ENCODE data around the gene DLGAP1. TPM values are rescaled to one million over a fixed set of nuclear protein-coding genes. Genes with fewer than 3 reads are reported as not detected.

DLGAP1 gene
- total and polyA plus RNA-seq, 2 of the 13 experiments (the other 11 are each of a cell fraction or from before 2014, with no cell fraction given) = 0.01 TPM; not detected in 1

DNA sequence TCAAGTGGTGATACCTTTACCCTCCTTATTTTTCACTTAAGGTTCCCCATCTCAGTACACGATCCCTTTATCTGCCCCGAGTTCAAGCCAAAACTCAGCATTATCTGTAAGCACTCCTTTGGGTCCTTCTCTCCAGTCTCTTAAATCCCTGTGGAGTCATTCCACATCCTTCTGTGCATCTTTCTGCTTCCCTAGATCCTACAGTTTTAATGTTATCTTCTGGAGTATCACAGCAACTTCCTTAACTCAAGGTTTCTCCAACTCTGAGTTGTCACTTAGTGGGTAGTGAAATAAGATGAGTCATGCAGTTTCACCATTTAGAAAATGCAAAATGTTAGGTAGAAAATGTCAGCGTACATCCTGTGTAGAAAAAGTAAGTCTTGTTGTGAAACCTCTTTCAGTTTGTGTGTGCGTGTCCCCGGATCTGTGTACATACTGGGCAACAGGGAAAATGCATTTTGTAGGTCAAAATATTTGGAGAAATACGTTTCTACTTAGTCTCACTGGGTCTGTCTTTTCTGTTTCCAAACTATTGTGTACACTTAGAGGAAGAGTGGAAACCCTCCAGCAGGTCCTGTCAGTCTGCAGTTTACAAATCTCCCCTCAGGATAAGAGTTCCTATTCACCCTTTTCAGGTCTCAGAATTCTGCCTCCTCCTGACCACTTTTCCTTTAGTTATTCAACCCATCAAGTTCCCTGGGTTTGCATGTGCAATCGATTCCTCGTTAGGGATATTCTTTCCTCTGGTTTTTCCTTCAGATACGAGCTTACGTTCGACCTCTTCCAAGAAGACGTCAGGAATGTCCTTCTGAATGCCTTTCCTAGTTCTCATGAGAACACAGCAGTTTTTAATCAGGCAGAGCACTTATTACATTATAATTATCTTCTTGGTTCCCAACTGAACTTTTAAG is 850.4 kb downstream of the DLGAP1 start (continued):
- TF ChIP-seq, protein P1, sequence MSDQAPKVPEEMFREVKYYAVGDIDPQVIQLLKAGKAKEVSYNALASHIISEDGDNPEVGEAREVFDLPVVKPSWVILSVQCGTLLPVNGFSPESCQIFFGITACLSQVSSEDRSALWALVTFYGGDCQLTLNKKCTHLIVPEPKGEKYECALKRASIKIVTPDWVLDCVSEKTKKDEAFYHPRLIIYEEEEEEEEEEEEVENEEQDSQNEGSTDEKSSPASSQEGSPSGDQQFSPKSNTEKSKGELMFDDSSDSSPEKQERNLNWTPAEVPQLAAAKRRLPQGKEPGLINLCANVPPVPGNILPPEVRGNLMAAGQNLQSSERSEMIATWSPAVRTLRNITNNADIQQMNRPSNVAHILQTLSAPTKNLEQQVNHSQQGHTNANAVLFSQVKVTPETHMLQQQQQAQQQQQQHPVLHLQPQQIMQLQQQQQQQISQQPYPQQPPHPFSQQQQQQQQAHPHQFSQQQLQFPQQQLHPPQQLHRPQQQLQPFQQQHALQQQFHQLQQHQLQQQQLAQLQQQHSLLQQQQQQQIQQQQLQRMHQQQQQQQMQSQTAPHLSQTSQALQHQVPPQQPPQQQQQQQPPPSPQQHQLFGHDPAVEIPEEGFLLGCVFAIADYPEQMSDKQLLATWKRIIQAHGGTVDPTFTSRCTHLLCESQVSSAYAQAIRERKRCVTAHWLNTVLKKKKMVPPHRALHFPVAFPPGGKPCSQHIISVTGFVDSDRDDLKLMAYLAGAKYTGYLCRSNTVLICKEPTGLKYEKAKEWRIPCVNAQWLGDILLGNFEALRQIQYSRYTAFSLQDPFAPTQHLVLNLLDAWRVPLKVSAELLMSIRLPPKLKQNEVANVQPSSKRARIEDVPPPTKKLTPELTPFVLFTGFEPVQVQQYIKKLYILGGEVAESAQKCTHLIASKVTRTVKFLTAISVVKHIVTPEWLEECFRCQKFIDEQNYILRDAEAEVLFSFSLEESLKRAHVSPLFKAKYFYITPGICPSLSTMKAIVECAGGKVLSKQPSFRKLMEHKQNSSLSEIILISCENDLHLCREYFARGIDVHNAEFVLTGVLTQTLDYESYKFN (CRISPR knock-in tag; conservative IDR thresholded peaks at IDR 0.05) = peak; percentile 71; the same call in 1 of the 2 replicates
- TF ChIP-seq POGK (CRISPR knock-in tag; conservative IDR thresholded peaks at IDR 0.05) (peak; percentile 91; the same call in 1 of the 2 replicates), JUNB (CRISPR knock-in tag; IDR thresholded peaks at IDR 0.05; ENCODE audit: borderline replicate concordance) (peak; percentile 83; the same call in 1 of the 2 replicates), MBD4 (IDR thresholded peaks at IDR 0.05; ENCODE audit: borderline replicate concordance, low read length) (peak; percentile 54; the same call in 1 of the 2 replicates), HMGXB3 (CRISPR knock-in tag; IDR thresholded peaks at IDR 0.05; ENCODE audit: borderline replicate concordance) (peak; percentile 27; the same call in 1 of the 2 replicates), ZNF33A (CRISPR knock-in tag; IDR thresholded peaks at IDR 0.05; ENCODE audit: borderline replicate concordance) (no peak), CEBPG (CRISPR knock-in tag; IDR thresholded peaks at IDR 0.05) (peak; percentile 89), MEF2D (CRISPR knock-in tag; IDR thresholded peaks at IDR 0.05) (0 out of 2 replicates have a peak, but pooled peaks have one; percentile 75), SMAD9 (CRISPR knock-in tag; IDR thresholded peaks at IDR 0.05) (0 out of 2 replicates have a peak, but pooled peaks have one; percentile 40), PPARG (CRISPR knock-in tag; conservative IDR thresholded peaks at IDR 0.05) (peak; percentile 5; the same call in 1 of the 2 replicates), POLR2A (IDR thresholded peaks at IDR 0.05; ENCODE audit: insufficient read depth in 1 of 2, low read depth in 2 of 2, low read length in 2 of 2) (peak in 1 of 2 experiments; percentile 35; a peak in 1 of 4 replicates), PRPF4 (IDR thresholded peaks at IDR 0.05; ENCODE audit: low read depth, low read length, poor library complexity, severe bottlenecking) (no peak), BHLHE40 (IDR thresholded peaks at IDR 0.05; ENCODE audit: low read length) (no peak), CBX1 (IDR thresholded peaks at IDR 0.05; ENCODE audit: low read depth) (no peak), ZNF644 (CRISPR knock-in tag; IDR thresholded peaks at IDR 0.05; ENCODE audit: low read depth) (0 out of 2 replicates have a peak, but pooled peaks have one; percentile 14), MED1 (CRISPR knock-in tag; IDR thresholded peaks at IDR 0.05) (peak; percentile 97)
- TF ChIP-seq, protein P2, sequence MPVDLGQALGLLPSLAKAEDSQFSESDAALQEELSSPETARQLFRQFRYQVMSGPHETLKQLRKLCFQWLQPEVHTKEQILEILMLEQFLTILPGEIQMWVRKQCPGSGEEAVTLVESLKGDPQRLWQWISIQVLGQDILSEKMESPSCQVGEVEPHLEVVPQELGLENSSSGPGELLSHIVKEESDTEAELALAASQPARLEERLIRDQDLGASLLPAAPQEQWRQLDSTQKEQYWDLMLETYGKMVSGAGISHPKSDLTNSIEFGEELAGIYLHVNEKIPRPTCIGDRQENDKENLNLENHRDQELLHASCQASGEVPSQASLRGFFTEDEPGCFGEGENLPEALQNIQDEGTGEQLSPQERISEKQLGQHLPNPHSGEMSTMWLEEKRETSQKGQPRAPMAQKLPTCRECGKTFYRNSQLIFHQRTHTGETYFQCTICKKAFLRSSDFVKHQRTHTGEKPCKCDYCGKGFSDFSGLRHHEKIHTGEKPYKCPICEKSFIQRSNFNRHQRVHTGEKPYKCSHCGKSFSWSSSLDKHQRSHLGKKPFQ (CRISPR knock-in tag; IDR thresholded peaks at IDR 0.05; ENCODE audit: insufficient replicate concordance) = peak; percentile 14

Data from HepG2 (cell line).